ENCODE measurements around the gene CTDNEP1.

- no peak for TF ChIP-seq CTCF (IDR thresholded peaks at IDR 0.05)
- TF ChIP-seq SIN3A (IDR thresholded peaks at IDR 0.05; ENCODE audit: borderline replicate concordance, insufficient read depth, low read depth, low read length): no peak
- no peak for TF ChIP-seq REST (IDR thresholded peaks at IDR 0.05; ENCODE audit: insufficient read depth in 1 of 2, low read depth in 2 of 2, low read length in 1 of 2)
- no peak for TF ChIP-seq TCF7L2 (IDR thresholded peaks at IDR 0.05; ENCODE audit: low read depth, low read length)
These were observed 31.3 kb upstream of the CTDNEP1 start for GRCh38 chr17:7282752-7283321.
